HG03159 (cell line): ENCODE results near the gene CCL8.

Source experiments
- ATAC-seq: cut with Tn5 transposase; IDR thresholded peaks from one replicate; pipeline ENCODE4 v1.9.1; 2021; ENCODE audit warnings: mild to moderate bottlenecking, moderate library complexity; ENCODE audit not compliant: unreplicated experiment

CCL8 gene

GRCh38 chr17:34366529-34367107, 47.4 kb downstream of the CCL8 start:
- ATAC-seq = no peak

GRCh38 chr17:34367486-34368195, 48.4 kb downstream of the CCL8 start:
- no peak for ATAC-seq

GRCh38 chr17:34368196-34368945, 49.1 kb downstream of the CCL8 start:
- no peak for ATAC-seq

- no peak for ATAC-seq
These were observed 49.8 kb downstream of the CCL8 start for GRCh38 chr17:34368946-34369500.

- no peak for ATAC-seq
These were observed 50.3 kb downstream of the CCL8 start for GRCh38 chr17:34369571-34369970.

- ATAC-seq = no peak
These were observed 51.3 kb downstream of the CCL8 start for GRCh38 chr17:34370376-34370996.

GRCh38 chr17:34370997-34371395, 51.8 kb downstream of the CCL8 start:
- no peak for ATAC-seq
